Measurements from ENCODE around the gene CAPZA1.
"Not testable (repeated sequence)": the region's sequence is repeated elsewhere in the genome, so short reads cannot be mapped to it uniquely, and the experiment has no call there.

Gene CAPZA1

GRCh38 chr1:112618114-112618720, 1.4 kb upstream of the CAPZA1 start:
- no peak for TF ChIP-seq CTCF (IDR thresholded peaks at IDR 0.05; ENCODE audit: extremely low read depth, missing control alignments)
- no peak for DNase-seq (ENCODE audit: low spot score)

GRCh38 chr1:112618721-112619517, 713 bp upstream of the CAPZA1 start, which contains the start of gene ST7L:
TSS of gene ST7L (minus strand) at chr1:112619141. CDS start at chr1:112619113, 28 bp downstream.
- TF ChIP-seq CTCF (IDR thresholded peaks at IDR 0.05; ENCODE audit: extremely low read depth, missing control alignments): no peak
- DNase-seq (ENCODE audit: low spot score): no peak

GRCh38 chr1:112620377-112620695, 704 bp downstream of the CAPZA1 start:
- no peak for DNase-seq (ENCODE audit: low spot score)
- TF ChIP-seq CTCF (IDR thresholded peaks at IDR 0.05; ENCODE audit: extremely low read depth, missing control alignments): no peak

- DNase-seq (ENCODE audit: low spot score): not testable (repeated sequence)
Measured at GRCh38 chr1:112624493-112624892, 4.9 kb downstream of the CAPZA1 start.

GRCh38 chr1:112625696-112626095, 6.1 kb downstream of the CAPZA1 start:
- no peak for TF ChIP-seq CTCF (IDR thresholded peaks at IDR 0.05; ENCODE audit: extremely low read depth, missing control alignments)
- DNase-seq (ENCODE audit: low spot score): no peak

GRCh38 chr1:112626193-112626592, 6.6 kb downstream of the CAPZA1 start:
- TF ChIP-seq CTCF (IDR thresholded peaks at IDR 0.05; ENCODE audit: extremely low read depth, missing control alignments): no peak
- DNase-seq (ENCODE audit: low spot score): no peak

GRCh38 chr1:112626887-112627286, 7.3 kb downstream of the CAPZA1 start:
- no peak for DNase-seq (ENCODE audit: low spot score)
- TF ChIP-seq CTCF (IDR thresholded peaks at IDR 0.05; ENCODE audit: extremely low read depth, missing control alignments): no peak

- no peak for TF ChIP-seq CTCF (IDR thresholded peaks at IDR 0.05; ENCODE audit: extremely low read depth, missing control alignments)
- no peak for DNase-seq (ENCODE audit: low spot score)
Measured at GRCh38 chr1:112628516-112628915, 8.9 kb downstream of the CAPZA1 start.

Measured in GM20000 (cell line).